ENCODE data around the gene TBC1D5. TPM values are rescaled to one million over a fixed set of nuclear protein-coding genes. Genes with fewer than 3 reads are reported as not detected.

The TBC1D5 gene
- total RNA-seq, 1 experiment from 2014 or later, result 36.4 TPM

GRCh38 chr3:17257269-17257668 lies 485.2 kb downstream of the TBC1D5 start:
- Histone ChIP-seq H3K4me3 (ENCODE audit: low read depth, low read length) (no peak overlapping the region), H3K9me3 (no peaks in the 10 kb centered on the region), H3K27me3 (replicated peaks; ENCODE audit: control insufficient read depth, insufficient read depth, low read length) (no peaks in the 10 kb centered on the region), H3K36me3 (ENCODE audit: control insufficient read depth, insufficient read depth, low read length) (no peaks in the 10 kb centered on the region), H3K4me1 (no peaks in the 10 kb centered on the region)
- Mint-ChIP-seq H3K27me3 (ENCODE audit: insufficient read depth, unreplicated experiment) (no peaks in the 10 kb centered on the region), H3K9me3 (ENCODE audit: unreplicated experiment) (no peaks in the 10 kb centered on the region), H3K36me3 (ENCODE audit: insufficient read depth, unreplicated experiment) (peaks cover 6% of the 10 kb centered on the region), H3K4me1 (ENCODE audit: low read depth, unreplicated experiment) (no peaks in the 10 kb centered on the region), H3K27ac (ENCODE audit: unreplicated experiment) (no peak overlapping the region), H3K4me3 (ENCODE audit: unreplicated experiment) (no peak overlapping the region)
- no TSS peak for BruUV-seq (replicated peaks)
- no peak for TF ChIP-seq CTCF (IDR thresholded peaks at IDR 0.05; ENCODE audit: insufficient read depth in 1 of 2, low read depth in 1 of 2, low read length in 1 of 2, severe bottlenecking in 1 of 2, unreplicated experiment in 1 of 2)
- CTCF ChIA-PET, result no interaction called here
- intact Hi-C loops (cut with micrococcal nuclease; ENCODE audit: unreplicated experiment), result no loop called here
- POLR2A ChIA-PET, result no interaction called here
- DNase-seq, result no peak

GRCh38 chr3:17243621-17244020 lies 498.8 kb downstream of the TBC1D5 start:
- Histone ChIP-seq H3K36me3 (ENCODE audit: control insufficient read depth, insufficient read depth, low read length) (no peaks in the 10 kb centered on the region), H3K27me3 (replicated peaks; ENCODE audit: control insufficient read depth, insufficient read depth, low read length) (no peaks in the 10 kb centered on the region), H3K4me3 (ENCODE audit: low read depth, low read length) (no peak overlapping the region), H3K4me1 (no peaks in the 10 kb centered on the region), H3K9me3 (no peaks in the 10 kb centered on the region)
- intact Hi-C loops (cut with micrococcal nuclease; ENCODE audit: unreplicated experiment), result no loop called here
- ChIA-PET CTCF (no interaction called here), POLR2A (no interaction called here)
- Mint-ChIP-seq H3K4me3 (ENCODE audit: unreplicated experiment) (no peak overlapping the region), H3K27me3 (ENCODE audit: insufficient read depth, unreplicated experiment) (no peaks in the 10 kb centered on the region), H3K9me3 (ENCODE audit: unreplicated experiment) (no peaks in the 10 kb centered on the region), H3K27ac (ENCODE audit: unreplicated experiment) (no peak overlapping the region), H3K36me3 (ENCODE audit: insufficient read depth, unreplicated experiment) (no peaks in the 10 kb centered on the region), H3K4me1 (ENCODE audit: low read depth, unreplicated experiment) (no peaks in the 10 kb centered on the region)
- no TSS peak for BruUV-seq (replicated peaks)
- TF ChIP-seq CTCF (IDR thresholded peaks at IDR 0.05; ENCODE audit: insufficient read depth in 1 of 2, low read depth in 1 of 2, low read length in 1 of 2, severe bottlenecking in 1 of 2, unreplicated experiment in 1 of 2), result no peak
- DNase-seq, result no peak

GRCh38 chr3:17239417-17239816 lies 503.0 kb downstream of the TBC1D5 start:
- H3K9me3 ChIP-seq, result no peaks in the 10 kb centered on the region
- CTCF ChIA-PET, result no interaction called here

More at GRCh38 chr3:17239417-17239816, 503.0 kb downstream of the TBC1D5 start:
- Histone ChIP-seq H3K27me3 (replicated peaks; ENCODE audit: control insufficient read depth, insufficient read depth, low read length) (no peaks in the 10 kb centered on the region), H3K36me3 (ENCODE audit: control insufficient read depth, insufficient read depth, low read length) (no peaks in the 10 kb centered on the region), H3K4me3 (ENCODE audit: low read depth, low read length) (no peak overlapping the region), H3K4me1 (no peaks in the 10 kb centered on the region)
- POLR2A ChIA-PET, result no interaction called here
- Mint-ChIP-seq H3K4me3 (ENCODE audit: unreplicated experiment) (no peak overlapping the region), H3K27me3 (ENCODE audit: insufficient read depth, unreplicated experiment) (no peaks in the 10 kb centered on the region), H3K27ac (ENCODE audit: unreplicated experiment) (no peak overlapping the region), H3K4me1 (ENCODE audit: low read depth, unreplicated experiment) (no peaks in the 10 kb centered on the region), H3K9me3 (ENCODE audit: unreplicated experiment) (no peaks in the 10 kb centered on the region), H3K36me3 (ENCODE audit: insufficient read depth, unreplicated experiment) (no peaks in the 10 kb centered on the region)
- DNase-seq, result no peak
- no peak for TF ChIP-seq CTCF (IDR thresholded peaks at IDR 0.05; ENCODE audit: insufficient read depth in 1 of 2, low read depth in 1 of 2, low read length in 1 of 2, severe bottlenecking in 1 of 2, unreplicated experiment in 1 of 2)
- no TSS peak for BruUV-seq (replicated peaks)
- intact Hi-C loops (cut with micrococcal nuclease; ENCODE audit: unreplicated experiment), result loop anchor here (2.0 to 10.0 kb wide), 2 partner anchors 297 to 315 kb away; no protein-coding TSS in a partner anchor
